Calu3 (cell line): ENCODE results near the gene CASK. TPM values are rescaled to one million over a fixed set of nuclear protein-coding genes. Genes with fewer than 3 reads are reported as not detected.

Experiments used
- BruUV-seq: library from RNA; stranded (reverse); fragments of 400-500 nt; replicated peaks from 2 replicates; lab custom pipeline; 2021; lab: Mats Ljungman, UMichigan
- CTCF ChIA-PET: fragments of 300-600 bp; sonication (Branson Sonifier 250); formaldehyde crosslinking; loops from one replicate; lab custom pipeline; 2022; ENCODE audit warnings: antibody characterized with exemption; lab: Charles Lee
- DNase-seq: peaks from one replicate; pipeline ENCODE4 v3.0.0; 2022
- H3K27ac Mint-ChIP-seq: one replicate; pipeline ENCODE4 v1.8.0; 2022; ENCODE audit warnings: mixed read lengths; ENCODE audit not compliant: unreplicated experiment
- H3K27me3 Mint-ChIP-seq: one replicate; pipeline ENCODE4 v1.8.0; 2022; ENCODE audit warnings: mixed read lengths; ENCODE audit not compliant: unreplicated experiment
- H3K36me3 Mint-ChIP-seq: one replicate; pipeline ENCODE4 v1.8.0; 2022; ENCODE audit warnings: mild to moderate bottlenecking, moderate library complexity, mixed read lengths; ENCODE audit not compliant: insufficient read depth, unreplicated experiment
- H3K4me1 Mint-ChIP-seq: one replicate; pipeline ENCODE4 v1.8.0; 2022; ENCODE audit warnings: mild to moderate bottlenecking, low read depth, mixed read lengths; ENCODE audit not compliant: unreplicated experiment
- H3K4me3 Mint-ChIP-seq: one replicate; pipeline ENCODE4 v1.8.0; 2022; ENCODE audit warnings: mild to moderate bottlenecking, low read depth, moderate library complexity, mixed read lengths; ENCODE audit not compliant: unreplicated experiment
- H3K9me3 Mint-ChIP-seq: one replicate; pipeline ENCODE4 v1.8.0; 2022; ENCODE audit warnings: low read depth, mixed read lengths; ENCODE audit not compliant: unreplicated experiment
- intact Hi-C: fragments of 100-400 bp; cut with micrococcal nuclease; formaldehyde crosslinking; loops from one replicate; pipeline ENCODE4 v1.10.0; 2022; ENCODE audit not compliant: unreplicated experiment
- total RNA-seq: library from RNA; stranded (reverse); gene quantifications from 2 replicates; pipeline ENCODE4 v1.2.3, GENCODE V29; 2022
- TF ChIP-seq, protein P1 (sequence below): fragments of 200-600 bp; IDR thresholded peaks from one replicate; pipeline ENCODE4 v1.8.0; 2022; ENCODE audit warnings: antibody characterized with exemption; ENCODE audit not compliant: unreplicated experiment

CASK gene
- total RNA-seq, 1 experiment from 2014 or later = 157 TPM

DNA sequence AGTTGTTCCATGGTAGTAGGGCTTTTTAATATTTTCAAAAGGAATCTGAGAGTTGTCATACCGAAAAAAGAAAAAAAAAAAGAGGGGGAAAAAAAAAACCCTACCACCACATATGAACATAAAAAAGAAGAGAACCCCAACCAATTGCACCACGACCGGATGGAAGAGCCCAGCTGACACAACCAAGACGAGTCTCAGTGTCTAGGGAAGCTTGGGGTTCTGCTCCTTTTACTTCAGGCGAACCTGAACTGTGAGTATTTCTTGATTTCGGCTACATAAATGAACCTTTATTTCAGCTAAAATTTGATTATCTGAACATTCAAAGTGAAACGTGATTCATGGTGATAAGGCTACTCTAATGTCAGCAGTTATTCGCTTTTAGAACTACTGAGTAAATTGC, 234.5 kb downstream of the CASK start, which contains the start of gene GPR34:
Gene GPR34, plus strand, starts transcription at position 139 of the 400 bp plus-strand sequence. CDS start 6,661 bp downstream, outside the sequence.
- Mint-ChIP-seq H3K4me1 (peaks cover 4% of the 10 kb centered on the region), H3K9me3 (no peaks in the 10 kb centered on the region), H3K27ac (no peak within 1 kb of the TSS), H3K36me3 (no peaks in the 10 kb centered on the region), H3K4me3 (no peak within 1 kb of the TSS), H3K27me3 (no peaks in the 10 kb centered on the region)
- intact Hi-C loops = no loop called here
- TF ChIP-seq, protein P1, sequence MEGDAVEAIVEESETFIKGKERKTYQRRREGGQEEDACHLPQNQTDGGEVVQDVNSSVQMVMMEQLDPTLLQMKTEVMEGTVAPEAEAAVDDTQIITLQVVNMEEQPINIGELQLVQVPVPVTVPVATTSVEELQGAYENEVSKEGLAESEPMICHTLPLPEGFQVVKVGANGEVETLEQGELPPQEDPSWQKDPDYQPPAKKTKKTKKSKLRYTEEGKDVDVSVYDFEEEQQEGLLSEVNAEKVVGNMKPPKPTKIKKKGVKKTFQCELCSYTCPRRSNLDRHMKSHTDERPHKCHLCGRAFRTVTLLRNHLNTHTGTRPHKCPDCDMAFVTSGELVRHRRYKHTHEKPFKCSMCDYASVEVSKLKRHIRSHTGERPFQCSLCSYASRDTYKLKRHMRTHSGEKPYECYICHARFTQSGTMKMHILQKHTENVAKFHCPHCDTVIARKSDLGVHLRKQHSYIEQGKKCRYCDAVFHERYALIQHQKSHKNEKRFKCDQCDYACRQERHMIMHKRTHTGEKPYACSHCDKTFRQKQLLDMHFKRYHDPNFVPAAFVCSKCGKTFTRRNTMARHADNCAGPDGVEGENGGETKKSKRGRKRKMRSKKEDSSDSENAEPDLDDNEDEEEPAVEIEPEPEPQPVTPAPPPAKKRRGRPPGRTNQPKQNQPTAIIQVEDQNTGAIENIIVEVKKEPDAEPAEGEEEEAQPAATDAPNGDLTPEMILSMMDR = no peak
- CTCF ChIA-PET = no interaction called here
- no peak for DNase-seq
- no TSS peak for BruUV-seq

DNA sequence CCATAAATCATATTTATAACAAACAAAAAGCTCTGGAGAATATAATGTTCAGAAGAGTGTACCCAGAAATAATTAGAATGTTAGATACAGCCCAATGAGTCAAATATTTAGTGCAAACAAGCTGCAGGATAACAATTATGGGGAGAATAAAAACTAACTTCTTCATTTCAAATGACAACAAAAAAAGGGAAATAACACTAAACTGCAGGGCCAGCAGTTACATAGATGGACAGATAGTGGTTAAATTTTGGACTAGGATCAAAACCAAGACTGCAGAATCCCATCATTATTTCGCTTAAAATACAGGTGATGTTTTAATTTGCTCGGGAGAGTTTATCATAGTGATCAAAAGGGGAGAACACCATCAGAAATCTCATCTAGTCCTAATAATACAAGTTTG, 235.2 kb downstream of the CASK start:
- no peaks in the 10 kb centered on the region for H3K27me3 Mint-ChIP-seq
- H3K4me3 Mint-ChIP-seq = no peak overlapping the region
- no peaks in the 10 kb centered on the region for H3K9me3 Mint-ChIP-seq
- TF ChIP-seq, protein P1 = no peak
- H3K4me1 Mint-ChIP-seq = peaks cover 9% of the 10 kb centered on the region
- H3K27ac Mint-ChIP-seq = no peak overlapping the region
- no peaks in the 10 kb centered on the region for H3K36me3 Mint-ChIP-seq
- no TSS peak for BruUV-seq
- no peak for DNase-seq
- intact Hi-C loops = no loop called here
- CTCF ChIA-PET = interaction anchor here (0.7 kb wide), 2 partner anchors 18 to 522 kb away, joined by 3 to 10 read pairs; no protein-coding TSS in a partner anchor

DNA sequence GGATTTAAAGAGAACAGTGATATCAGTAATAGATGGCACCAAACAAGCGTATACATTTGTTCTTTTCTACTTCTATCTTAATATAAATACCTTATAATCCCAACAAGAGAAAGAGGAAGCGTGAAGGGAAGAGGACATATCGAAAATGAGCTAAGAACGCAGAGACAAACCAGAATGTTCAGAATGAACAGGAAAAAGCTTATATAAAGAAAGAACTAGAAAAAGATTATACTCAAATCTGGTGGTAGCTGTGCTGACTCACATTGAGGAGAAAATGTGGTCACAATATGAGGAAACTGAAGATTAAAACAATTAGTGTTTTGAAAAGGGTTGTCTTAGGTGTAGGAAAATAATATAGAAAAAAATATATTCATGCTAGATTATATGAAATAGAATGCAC, 236.6 kb downstream of the CASK start:
- CTCF ChIA-PET = no interaction called here
- H3K27me3 Mint-ChIP-seq = no peaks in the 10 kb centered on the region
- no TSS peak for BruUV-seq
- DNase-seq = no peak
- TF ChIP-seq, protein P1 = no peak
- no peaks in the 10 kb centered on the region for H3K36me3 Mint-ChIP-seq
- no peaks in the 10 kb centered on the region for H3K9me3 Mint-ChIP-seq
- H3K27ac Mint-ChIP-seq = no peak overlapping the region
- intact Hi-C loops = no loop called here
- peaks cover 9% of the 10 kb centered on the region for H3K4me1 Mint-ChIP-seq
- H3K4me3 Mint-ChIP-seq = no peak overlapping the region

DNA sequence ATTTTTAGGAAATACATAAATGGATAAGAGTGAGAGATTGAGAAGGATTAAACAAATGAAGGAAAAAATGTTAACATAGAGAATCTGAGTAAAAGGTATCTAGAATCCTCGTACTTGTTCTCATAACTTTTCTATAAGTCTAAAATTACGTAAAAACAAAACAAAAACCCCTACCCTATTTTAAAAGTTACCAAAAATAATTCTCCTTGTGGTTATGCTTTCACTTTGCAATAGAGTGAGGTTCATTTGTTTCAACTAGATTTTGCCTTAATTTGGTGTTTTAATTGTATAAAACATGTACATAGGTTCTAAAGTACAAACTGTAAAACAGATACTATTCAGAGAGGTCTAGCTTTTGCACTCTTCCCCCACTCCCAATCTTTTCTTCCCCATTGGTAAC, 238.4 kb downstream of the CASK start:
- DNase-seq = no peak
- Mint-ChIP-seq H3K9me3 (no peaks in the 10 kb centered on the region), H3K27ac (no peak overlapping the region), H3K4me1 (peaks cover 9% of the 10 kb centered on the region), H3K36me3 (no peaks in the 10 kb centered on the region), H3K27me3 (no peaks in the 10 kb centered on the region), H3K4me3 (no peak overlapping the region)
- TF ChIP-seq, protein P1 = no peak
- no TSS peak for BruUV-seq
- intact Hi-C loops = no loop called here
- CTCF ChIA-PET = no interaction called here
